Uterus (tissue), 4 donors: ENCODE data around the gene FIGNL1. TPM values are rescaled to one million over a fixed set of nuclear protein-coding genes. Genes with fewer than 3 reads are reported as not detected.

Source experiments
- DNase-seq, 2 donors: peaks; one replicate each; pipeline ENCODE4 v3.0.0-alpha.2; 2019 to 2020
- H3K27ac ChIP-seq, 2 donors: fragments of 200-600 bp; sonication (generic); 1 replicate in 1 of 2; 2 replicates in 1 of 2; pipeline ENCODE4 v1.5.1; 2016 to 2018
- H3K27me3 ChIP-seq, 2 donors: fragments of 200-600 bp; sonication (generic); one replicate each; pipeline ENCODE4 v1.5.1; 2018 to 2019; ENCODE audit warnings: control low read depth in 1 of 2
- H3K36me3 ChIP-seq, 2 donors: fragments of 200-600 bp; sonication (generic); one replicate each; pipeline ENCODE4 v1.5.1; 2019; ENCODE audit warnings: control low read depth in 1 of 2
- H3K4me1 ChIP-seq, 2 donors: fragments of 200-600 bp; sonication (generic); one replicate each; pipeline ENCODE4 v1.5.1; 2018 to 2019; ENCODE audit warnings: control low read depth in 1 of 2
- H3K4me3 ChIP-seq, 2 donors: fragments of 200-600 bp; sonication (generic); 1 replicate in 1 of 2; 2 replicates in 1 of 2; pipeline ENCODE4 v1.5.1; 2018 to 2019; ENCODE audit warnings: mild to moderate bottlenecking in 1 of 2
- H3K9me3 ChIP-seq, 2 donors: fragments of 200-600 bp; sonication (generic); one replicate each; pipeline ENCODE4 v1.5.1; 2019; ENCODE audit warnings: control low read depth in 1 of 2
- CTCF ChIP-seq, 4 experiments: fragments of 200-600 bp in 2 of 4; fragments of 450-650 bp in 2 of 4; sonication (generic) in 2 of 4; IDR thresholded peaks; one replicate each; pipeline ENCODE4 v1.5.1; 2016 to 2019; ENCODE audit warnings: antibody characterized with exemption in 4 of 4, mild to moderate bottlenecking in 2 of 4, moderate library complexity in 1 of 4
- POLR2A ChIP-seq, 2 donors: fragments of 450-650 bp; IDR thresholded peaks; one replicate each; pipeline ENCODE4 v1.6.1; 2016; ENCODE audit warnings: antibody characterized with exemption in 2 of 2, mild to moderate bottlenecking in 1 of 2, moderate library complexity in 1 of 2
- intact Hi-C: fragments of 100-400 bp; cut with DNase I; formaldehyde crosslinking; loops from one replicate; pipeline ENCODE4 v1.15.1; 2023; ENCODE audit warnings: low total_unique reads
- small RNA-seq: library from RNA; depleted of rRNA; stranded (forward); fragments of <200 nt; gene quantifications from one replicate; pipeline ENCODE3, GENCODE V24; 2016
- total RNA-seq, 4 donors: library from RNA; depleted of rRNA in 3 of 4; stranded (reverse); fragments of >200 nt in 3 of 4; gene quantifications; one replicate each; pipeline versions ENCODE4 v1.1.0 to v1.2.4, GENCODE V29; 2014 to 2023
- donor health status: DM: yes; HTN: yes; CAD: no.

The FIGNL1 gene
- total RNA-seq, 4 donors from 2014 or later = 14.2 to 48.2 (median 16.4) TPM

- H3K27ac ChIP-seq = no peak overlapping the region
- TF ChIP-seq CTCF (IDR thresholded peaks at IDR 0.05) (no peak), POLR2A (IDR thresholded peaks at IDR 0.05) (no peak)
- no peaks in the 10 kb centered on the region for H3K4me1 ChIP-seq
- H3K27me3 ChIP-seq = no peaks in the 10 kb centered on the region
- no peak for DNase-seq
- H3K9me3 ChIP-seq = no peaks in the 10 kb centered on the region
- no peaks in the 10 kb centered on the region for H3K36me3 ChIP-seq
- H3K4me3 ChIP-seq = no peak overlapping the region
- intact Hi-C loops = no loop called here
Observed at GRCh38 chr7:50394315-50394714, 55.8 kb downstream of the FIGNL1 start.

Small RNA genes within 50 kb of the gene (small RNA-seq; reads per million reads assigned to genes)
- gene RNU6-1091P = not detected

Other genes with a start within 250 kb of the FIGNL1 start
- 100 to 1,000 TPM in 1 of 4 donors, 10 to 100 TPM in 1, 1 to 10 TPM in 2; 7.0 to 828 (median 12.8) TPM for gene IKZF1, start 145.6 kb downstream of the FIGNL1 start, total RNA-seq
- gene DDC, start 115.1 kb upstream of the FIGNL1 start, total RNA-seq = not detected